Activated T-helper 1 cell treated with anti-CD3 and anti-CD28 coated beads, Interleukin-2, amount 50 U/mL, for 16 hours (primary cell): ENCODE measurements around the gene ADH5.
"Not testable (repeated sequence)": the region's sequence is repeated elsewhere in the genome, so short reads cannot be mapped to it uniquely, and the experiment has no call there.

Experiments used
- DNase-seq, 2 donors: peaks; one replicate each; pipeline ENCODE4 v3.0.0-alpha.2; 2020; ENCODE audit warnings: low read depth in 1 of 2, low spot score in 1 of 2

Gene ADH5

GRCh38 chr4:99084595-99084994 lies 4.0 kb downstream of the ADH5 start:
- no peak for DNase-seq

GRCh38 chr4:99082192-99082591 lies 6.4 kb downstream of the ADH5 start:
- DNase-seq = no peak

GRCh38 chr4:99080869-99081268 lies 7.7 kb downstream of the ADH5 start:
- not testable (repeated sequence) for DNase-seq

GRCh38 chr4:99079625-99080295 lies 8.8 kb downstream of the ADH5 start:
- DNase-seq = no peak

GRCh38 chr4:99078931-99079624 lies 9.5 kb downstream of the ADH5 start:
- no peak for DNase-seq

GRCh38 chr4:99078336-99078735 lies 10.3 kb downstream of the ADH5 start:
- no peak for DNase-seq

- DNase-seq = no peak
Observed at GRCh38 chr4:99077177-99077576, 11.4 kb downstream of the ADH5 start.

GRCh38 chr4:99076292-99076976 lies 12.2 kb downstream of the ADH5 start:
- DNase-seq = no peak

- DNase-seq = no peak
Observed at GRCh38 chr4:99074816-99075215, 13.8 kb downstream of the ADH5 start.

GRCh38 chr4:99071159-99071558 lies 17.4 kb downstream of the ADH5 start:
- DNase-seq = no peak

- DNase-seq = no peak
Observed at GRCh38 chr4:99067617-99068016, 21.0 kb downstream of the ADH5 start.

- DNase-seq = not testable (repeated sequence)
Observed at GRCh38 chr4:99065521-99065920, 23.1 kb downstream of the ADH5 start.

- no peak for DNase-seq
Observed at GRCh38 chr4:99062120-99062519, 26.5 kb downstream of the ADH5 start.

- DNase-seq = no peak
Observed at GRCh38 chr4:99061048-99061700, 27.4 kb downstream of the ADH5 start.

- no peak for DNase-seq
Observed at GRCh38 chr4:99059550-99059949, 29.0 kb downstream of the ADH5 start.

GRCh38 chr4:99058228-99058627 lies 30.4 kb downstream of the ADH5 start:
- DNase-seq = no peak

GRCh38 chr4:99054428-99054994 lies 34.1 kb downstream of the ADH5 start:
- DNase-seq = no peak

- DNase-seq = no peak
Observed at GRCh38 chr4:99052902-99053301, 35.7 kb downstream of the ADH5 start.

- DNase-seq = no peak
Observed at GRCh38 chr4:99047710-99048109, 40.9 kb downstream of the ADH5 start.

GRCh38 chr4:99043346-99043745 lies 45.2 kb downstream of the ADH5 start:
- DNase-seq = no peak

- no peak for DNase-seq
Observed at GRCh38 chr4:99038213-99038612, 50.4 kb downstream of the ADH5 start.
